ENCODE measurements around the gene TPM2. TPM values are rescaled to one million over a fixed set of nuclear protein-coding genes. Genes with fewer than 3 reads are reported as not detected.

Gene TPM2
- total RNA-seq, 1 experiment from 2014 or later = 207 TPM

DNA sequence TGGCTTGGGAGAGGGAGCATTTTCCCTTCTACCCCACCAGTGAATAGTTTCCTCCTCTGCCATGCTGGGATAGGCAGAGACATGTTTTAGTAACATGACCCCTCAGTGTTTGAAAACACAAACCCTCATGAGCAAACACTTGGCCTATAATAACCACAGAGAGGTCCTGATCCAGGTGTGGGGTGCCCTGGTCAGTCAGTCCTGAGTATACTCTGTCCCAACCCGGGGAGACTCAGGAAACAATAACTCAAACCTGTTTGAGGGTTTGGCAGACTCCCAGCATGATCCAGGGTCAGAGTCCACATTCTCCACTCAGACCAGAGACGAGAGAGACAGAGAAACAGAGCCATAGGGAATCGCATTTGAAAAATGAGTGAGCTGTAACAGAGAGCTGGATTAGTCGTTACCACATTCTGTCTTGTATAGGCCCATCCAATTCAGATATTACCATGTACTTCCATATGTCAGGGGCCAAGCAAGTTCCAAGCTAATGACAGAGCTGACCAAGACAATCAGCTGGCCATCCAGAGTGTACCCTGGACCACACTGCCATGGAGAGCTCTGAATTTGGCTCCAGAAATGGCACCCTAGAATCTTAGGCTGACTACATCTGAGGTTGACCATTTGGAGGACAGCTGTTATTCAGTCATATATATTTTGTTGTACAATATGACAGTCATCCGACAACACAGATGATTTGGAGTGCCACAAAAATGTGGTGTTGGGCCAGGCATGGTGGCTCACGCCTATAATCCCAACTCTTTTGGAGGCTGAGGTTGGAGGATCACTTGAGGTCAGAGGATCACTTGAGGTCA lies 20.2 kb downstream of the TPM2 start:
- peak; percentile 38 for DNase-seq (ENCODE audit: unreplicated experiment)
- intact Hi-C loops (cut with micrococcal nuclease) = no loop called here
- CTCF ChIA-PET = interaction anchor here (0.6 to 3.9 kb wide), 7 partner anchors 11 to 143 kb away, joined by 3 to 24 read pairs (median 3); partner anchors contain the start of genes CCDC107 and RMRP
- no peaks in the 10 kb centered on the region for H3K36me3 Mint-ChIP-seq (ENCODE audit: insufficient read depth, unreplicated experiment)
- H3K4me1 Mint-ChIP-seq (ENCODE audit: insufficient read depth, unreplicated experiment) = peaks cover 15% of the 10 kb centered on the region
- H3K27me3 Mint-ChIP-seq (ENCODE audit: insufficient read depth, unreplicated experiment) = no peaks in the 10 kb centered on the region
- POLR2A ChIA-PET = interaction anchor here (0.7 to 1.6 kb wide), 5 partner anchors 10 to 209 kb away, joined by 3 to 6 read pairs (median 3); partner anchors contain the start of genes CREB3 and TLN1
- H3K27ac Mint-ChIP-seq (ENCODE audit: low read depth, unreplicated experiment) = no peak overlapping the region
- TF ChIP-seq, protein P1, sequence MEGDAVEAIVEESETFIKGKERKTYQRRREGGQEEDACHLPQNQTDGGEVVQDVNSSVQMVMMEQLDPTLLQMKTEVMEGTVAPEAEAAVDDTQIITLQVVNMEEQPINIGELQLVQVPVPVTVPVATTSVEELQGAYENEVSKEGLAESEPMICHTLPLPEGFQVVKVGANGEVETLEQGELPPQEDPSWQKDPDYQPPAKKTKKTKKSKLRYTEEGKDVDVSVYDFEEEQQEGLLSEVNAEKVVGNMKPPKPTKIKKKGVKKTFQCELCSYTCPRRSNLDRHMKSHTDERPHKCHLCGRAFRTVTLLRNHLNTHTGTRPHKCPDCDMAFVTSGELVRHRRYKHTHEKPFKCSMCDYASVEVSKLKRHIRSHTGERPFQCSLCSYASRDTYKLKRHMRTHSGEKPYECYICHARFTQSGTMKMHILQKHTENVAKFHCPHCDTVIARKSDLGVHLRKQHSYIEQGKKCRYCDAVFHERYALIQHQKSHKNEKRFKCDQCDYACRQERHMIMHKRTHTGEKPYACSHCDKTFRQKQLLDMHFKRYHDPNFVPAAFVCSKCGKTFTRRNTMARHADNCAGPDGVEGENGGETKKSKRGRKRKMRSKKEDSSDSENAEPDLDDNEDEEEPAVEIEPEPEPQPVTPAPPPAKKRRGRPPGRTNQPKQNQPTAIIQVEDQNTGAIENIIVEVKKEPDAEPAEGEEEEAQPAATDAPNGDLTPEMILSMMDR (IDR thresholded peaks at IDR 0.05; ENCODE audit: unreplicated experiment) = no peak
- H3K4me3 Mint-ChIP-seq (ENCODE audit: unreplicated experiment) = no peak overlapping the region
- BruUV-seq (replicated peaks) = no TSS peak
- no peaks in the 10 kb centered on the region for H3K9me3 Mint-ChIP-seq (ENCODE audit: unreplicated experiment)

DNA sequence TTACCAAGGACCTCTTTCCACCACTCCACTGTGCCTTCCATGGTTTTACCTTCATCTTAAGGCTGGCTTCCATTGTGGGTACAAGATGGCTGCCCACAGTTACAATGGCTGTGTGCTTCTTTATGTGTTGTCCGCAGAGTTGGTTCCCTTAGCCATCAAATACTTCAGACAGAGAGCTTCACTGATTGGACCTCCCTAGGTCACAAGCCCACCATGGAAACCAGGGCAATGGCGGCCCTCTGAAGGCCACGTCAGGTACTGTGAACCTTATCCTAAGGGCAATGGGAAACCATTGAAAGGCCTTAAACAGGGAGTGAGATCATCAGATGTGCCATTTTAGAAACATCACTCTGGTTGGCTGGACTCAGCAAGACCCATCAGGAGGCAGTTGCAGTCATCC lies 21.8 kb downstream of the TPM2 start:
- no peak for DNase-seq (ENCODE audit: unreplicated experiment)
- Mint-ChIP-seq H3K4me3 (ENCODE audit: unreplicated experiment) (no peak overlapping the region), H3K36me3 (ENCODE audit: insufficient read depth, unreplicated experiment) (peaks cover under 1% of the 10 kb centered on the region), H3K4me1 (ENCODE audit: insufficient read depth, unreplicated experiment) (peaks cover 6% of the 10 kb centered on the region), H3K27ac (ENCODE audit: low read depth, unreplicated experiment) (no peak overlapping the region), H3K27me3 (ENCODE audit: insufficient read depth, unreplicated experiment) (no peaks in the 10 kb centered on the region), H3K9me3 (ENCODE audit: unreplicated experiment) (no peaks in the 10 kb centered on the region)
- no TSS peak for BruUV-seq (replicated peaks)
- intact Hi-C loops (cut with micrococcal nuclease) = no loop called here
- CTCF ChIA-PET = interaction anchor here (0.6 to 1.1 kb wide), 2 partner anchors 21 to 705 kb away, joined by 3 read pairs; no protein-coding TSS in a partner anchor
- TF ChIP-seq, protein P1 (IDR thresholded peaks at IDR 0.05; ENCODE audit: unreplicated experiment) = no peak
- POLR2A ChIA-PET = interaction anchor here (1.3 kb wide), 1 partner anchor 27 kb away, joined by 6 read pairs; no protein-coding TSS in a partner anchor

DNA sequence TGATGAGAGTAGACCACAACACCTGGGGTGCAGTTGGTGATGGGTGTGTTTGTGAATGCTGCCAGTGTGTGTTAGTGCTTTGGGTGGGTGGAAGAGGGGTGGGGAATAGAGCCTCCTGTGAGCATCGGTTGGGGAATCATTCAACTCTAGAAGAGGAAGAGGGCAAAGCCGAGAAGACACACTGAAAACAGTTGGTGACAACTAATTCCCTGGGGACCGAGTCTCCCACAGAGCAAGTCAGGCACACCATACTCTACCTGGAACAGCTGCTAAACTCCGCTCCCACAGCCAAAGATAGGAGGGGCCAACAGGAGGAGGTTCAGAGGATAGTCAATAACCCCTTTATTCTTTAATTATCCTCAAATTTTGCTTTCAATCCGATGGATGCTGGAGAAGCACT lies 23.2 kb downstream of the TPM2 start:
- Mint-ChIP-seq H3K4me3 (ENCODE audit: unreplicated experiment) (no peak overlapping the region), H3K27ac (ENCODE audit: low read depth, unreplicated experiment) (no peak overlapping the region), H3K9me3 (ENCODE audit: unreplicated experiment) (no peaks in the 10 kb centered on the region), H3K4me1 (ENCODE audit: insufficient read depth, unreplicated experiment) (peaks cover 12% of the 10 kb centered on the region), H3K36me3 (ENCODE audit: insufficient read depth, unreplicated experiment) (peaks cover 9% of the 10 kb centered on the region), H3K27me3 (ENCODE audit: insufficient read depth, unreplicated experiment) (no peaks in the 10 kb centered on the region)
- ChIA-PET POLR2A (interaction anchor here (1.6 to 4.0 kb wide), 2 partner anchors 24 to 86 kb away, joined by 3 to 29 read pairs; partner anchors contain the start of gene TPM2), CTCF (interaction anchor here (0.7 to 1.8 kb wide), 3 partner anchors 11 to 25 kb away, joined by 3 to 5 read pairs (median 4); no protein-coding TSS in a partner anchor)
- DNase-seq (ENCODE audit: unreplicated experiment) = no peak
- intact Hi-C loops (cut with micrococcal nuclease) = no loop called here
- BruUV-seq (replicated peaks) = no TSS peak
- TF ChIP-seq, protein P1 (IDR thresholded peaks at IDR 0.05; ENCODE audit: unreplicated experiment) = no peak

DNA sequence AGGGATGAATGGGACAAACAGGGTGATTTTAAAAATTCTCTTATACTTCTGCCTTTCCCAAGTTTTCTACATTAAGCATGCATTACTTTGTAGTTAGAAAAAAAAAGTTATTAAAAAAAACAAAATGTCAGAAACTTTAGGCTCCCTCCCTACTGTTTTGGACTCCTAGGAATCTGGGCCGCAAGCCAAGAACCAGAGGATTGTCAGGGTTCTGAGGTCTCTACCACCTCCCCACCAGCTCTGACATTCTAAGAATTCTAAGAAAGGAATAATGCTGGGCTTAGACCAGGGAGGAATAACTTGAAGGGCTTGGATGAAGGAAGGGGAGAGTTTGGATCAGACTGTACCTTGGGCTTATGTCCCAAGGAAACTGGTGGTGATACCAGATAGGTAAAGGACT lies 23.7 kb downstream of the TPM2 start:
- Mint-ChIP-seq H3K9me3 (ENCODE audit: unreplicated experiment) (no peaks in the 10 kb centered on the region), H3K36me3 (ENCODE audit: insufficient read depth, unreplicated experiment) (peaks cover 14% of the 10 kb centered on the region), H3K4me1 (ENCODE audit: insufficient read depth, unreplicated experiment) (peaks cover 12% of the 10 kb centered on the region), H3K27ac (ENCODE audit: low read depth, unreplicated experiment) (no peak overlapping the region), H3K4me3 (ENCODE audit: unreplicated experiment) (peak overlapping the region; percentile 86), H3K27me3 (ENCODE audit: insufficient read depth, unreplicated experiment) (no peaks in the 10 kb centered on the region)
- intact Hi-C loops (cut with micrococcal nuclease) = no loop called here
- BruUV-seq (replicated peaks) = no TSS peak
- TF ChIP-seq, protein P1 (IDR thresholded peaks at IDR 0.05; ENCODE audit: unreplicated experiment) = no peak
- CTCF ChIA-PET = interaction anchor here (0.7 to 11.0 kb wide), 7 partner anchors 12 to 83 kb away, joined by 3 to 119 read pairs (median 4); partner anchors contain the start of genes CREB3, GBA2, RGP1 and TLN1
- POLR2A ChIA-PET = interaction anchor here (0.8 to 4.0 kb wide), 11 partner anchors 8 to 620 kb away, joined by 3 to 29 read pairs (median 4); partner anchors contain the start of genes CA9, CREB3, GBA2 and RGP1
- DNase-seq (ENCODE audit: unreplicated experiment) = no peak
